ENCODE measurements around the gene WDR26.
A peak's percentile ranks its signal among the peaks of the same experiment; 100 is the strongest.

The WDR26 gene

GRCh38 chr1:224343679-224344078 lies 90.9 kb downstream of the WDR26 start:
- no peak for DNase-seq

- DNase-seq, result peak; percentile 27 to 33
Observed at GRCh38 chr1:224340453-224341384, 93.9 kb downstream of the WDR26 start.

GRCh38 chr1:224339442-224340033 lies 95.1 kb downstream of the WDR26 start:
- DNase-seq, result no peak

- no peak for DNase-seq
Observed at GRCh38 chr1:224338150-224338838, 96.3 kb downstream of the WDR26 start.

Measured in CD4-positive, alpha-beta T cell treated with Interleukin-1 beta for 1 hour (primary cell).